OCI-LY7 (cell line): ENCODE results near the gene INPP5B. TPM values are rescaled to one million over a fixed set of nuclear protein-coding genes. Genes with fewer than 3 reads are reported as not detected.

Source experiments
- BruUV-seq: library from RNA; stranded (reverse); fragments of 400-500 nt; replicated peaks from 2 replicates; lab custom pipeline; 2021; lab: Mats Ljungman, UMichigan
- CTCF ChIA-PET: fragments of 300-600 bp; sonication (Branson Sonifier 250); formaldehyde crosslinking; loops from one replicate; lab custom pipeline; 2022; ENCODE audit warnings: antibody characterized with exemption; ENCODE audit not compliant: unreplicated experiment; lab: Charles Lee
- POLR2A ChIA-PET: fragments of 300-600 bp; sonication (Branson Sonifier 250); formaldehyde crosslinking; loops from one replicate; lab custom pipeline; 2022; ENCODE audit warnings: antibody characterized with exemption; lab: Charles Lee
- DNase-seq: peaks from one replicate; pipeline ENCODE4 v3.0.0-alpha.2; 2015; ENCODE audit warnings: low spot score
- H2AFZ ChIP-seq: fragments of 200-600 bp; sonication (generic), shearing (Covaris generic); 2 replicates; pipeline ENCODE4 v1.6.1; 2014; ENCODE audit warnings: mild to moderate bottlenecking, antibody characterized with exemption, low read length, moderate library complexity
- H3K27ac ChIP-seq: fragments of 200-600 bp; sonication (generic); 2 replicates; pipeline ENCODE4 v1.5.1; 2014; ENCODE audit warnings: mixed run types, low read depth, mild to moderate bottlenecking, moderate library complexity, low read length, inconsistent platforms; ENCODE audit not compliant: poor library complexity, severe bottlenecking
- H3K36me3 ChIP-seq: fragments of 200-600 bp; sonication (generic); 2 replicates; pipeline ENCODE4 v1.6.1; 2014; ENCODE audit warnings: mild to moderate bottlenecking, antibody characterized with exemption, low read length, moderate library complexity, mixed read lengths; ENCODE audit not compliant: insufficient read depth
- H3K4me1 ChIP-seq: fragments of 200-600 bp; sonication (generic); 2 replicates; pipeline ENCODE4 v1.5.1; 2014; ENCODE audit warnings: mild to moderate bottlenecking, low read length; ENCODE audit not compliant: insufficient read depth, poor library complexity, severe bottlenecking
- H3K4me2 ChIP-seq: fragments of 200-600 bp; sonication (generic); 2 replicates; pipeline ENCODE4 v1.6.1; 2014; ENCODE audit warnings: mild to moderate bottlenecking, low read length
- H3K4me3 ChIP-seq: fragments of 200-600 bp; sonication (generic); 2 replicates; pipeline ENCODE4 v1.5.1; 2014; ENCODE audit warnings: mild to moderate bottlenecking, low read depth, low read length; ENCODE audit not compliant: poor library complexity, severe bottlenecking
- H3K79me2 ChIP-seq: fragments of 200-600 bp; sonication (generic); 2 replicates; pipeline ENCODE4 v1.6.1; 2016; ENCODE audit warnings: low read depth, mild to moderate bottlenecking, low read length, moderate library complexity, mixed read lengths; ENCODE audit not compliant: insufficient read depth
- H3K9me2 ChIP-seq: fragments of 200-600 bp; sonication (generic); 2 replicates; pipeline ENCODE4 v1.6.1; 2016; ENCODE audit warnings: mild to moderate bottlenecking, low read length, mixed read lengths; ENCODE audit not compliant: insufficient read depth
- H3K9me3 ChIP-seq: fragments of 200-600 bp; sonication (generic); 2 replicates; pipeline ENCODE4 v1.6.1; 2014; ENCODE audit warnings: mild to moderate bottlenecking, mixed run types, low read length, mixed read lengths
- H4K20me1 ChIP-seq: fragments of 200-600 bp; sonication (generic); 2 replicates; pipeline ENCODE4 v1.6.1; 2014; ENCODE audit warnings: mild to moderate bottlenecking, antibody characterized with exemption, low read length, moderate library complexity, mixed read lengths; ENCODE audit not compliant: insufficient read depth
- EZH2phosphoT487 ChIP-seq: fragments of 200-600 bp; sonication (generic); IDR thresholded peaks from 2 replicates; pipeline ENCODE4 v1.6.1; 2018; ENCODE audit warnings: low read depth, borderline replicate concordance, mild to moderate bottlenecking, mixed run types, antibody characterized with exemption, low read length, moderate library complexity, mixed read lengths
- intact Hi-C: fragments of 100-400 bp; cut with micrococcal nuclease; formaldehyde crosslinking; loops from one replicate; pipeline ENCODE4 v1.10.0; 2022; ENCODE audit not compliant: unreplicated experiment
- total RNA-seq, 2 experiments: library from RNA; depleted of rRNA in 1 of 2; stranded (reverse); fragments of >200 nt in 1 of 2; shearing (Covaris generic) in 1 of 2; gene quantifications; 2 replicates each; pipeline ENCODE4 v1.2.3, GENCODE V29; 2014 to 2022
- TF ChIP-seq, protein P1 (sequence below): fragments of 200-600 bp; sonication (generic); conservative IDR thresholded peaks from 2 replicates; pipeline ENCODE4 v1.5.1; 2014; ENCODE audit warnings: mild to moderate bottlenecking, antibody characterized with exemption, low read length, moderate library complexity, mixed read lengths

Gene INPP5B
- total RNA-seq, 2 experiments from 2014 or later = 49.7 to 63.0 TPM

DNA sequence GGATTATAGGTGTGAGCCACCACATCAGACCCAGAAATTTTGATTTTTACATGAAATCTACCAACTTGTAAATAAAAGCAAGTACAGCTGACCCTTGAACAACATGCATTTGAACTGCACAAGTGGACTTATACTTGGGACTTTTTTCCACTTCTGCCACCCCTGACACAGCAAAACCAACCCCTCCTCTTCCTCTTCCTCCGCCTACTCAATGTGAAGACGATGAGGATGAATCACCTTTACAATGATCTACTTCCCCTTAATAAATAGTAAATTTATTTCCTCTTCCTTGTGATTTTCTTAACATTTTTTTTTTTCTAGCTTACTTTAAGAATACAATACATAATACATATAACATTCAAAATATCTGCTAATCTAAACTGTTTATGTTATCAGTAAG lies 121.3 kb downstream of the INPP5B start:
- Histone ChIP-seq H4K20me1 (no peaks in the 10 kb centered on the region), H3K4me1 (no peaks in the 10 kb centered on the region), H3K79me2 (no peaks in the 10 kb centered on the region), H3K9me2 (no peaks in the 10 kb centered on the region), H3K27ac (no peak overlapping the region), H3K4me3 (no peak overlapping the region), H2AFZ (no peak overlapping the region), H3K36me3 (peaks cover 64% of the 10 kb centered on the region), H3K9me3 (no peaks in the 10 kb centered on the region), H3K4me2 (no peak overlapping the region)
- no peak for DNase-seq
- no TSS peak for BruUV-seq
- POLR2A ChIA-PET = interaction anchor here (1.1 kb wide), 1 partner anchor 9 kb away, joined by 3 read pairs; no protein-coding TSS in a partner anchor
- intact Hi-C loops = no loop called here
- TF ChIP-seq, protein P1, sequence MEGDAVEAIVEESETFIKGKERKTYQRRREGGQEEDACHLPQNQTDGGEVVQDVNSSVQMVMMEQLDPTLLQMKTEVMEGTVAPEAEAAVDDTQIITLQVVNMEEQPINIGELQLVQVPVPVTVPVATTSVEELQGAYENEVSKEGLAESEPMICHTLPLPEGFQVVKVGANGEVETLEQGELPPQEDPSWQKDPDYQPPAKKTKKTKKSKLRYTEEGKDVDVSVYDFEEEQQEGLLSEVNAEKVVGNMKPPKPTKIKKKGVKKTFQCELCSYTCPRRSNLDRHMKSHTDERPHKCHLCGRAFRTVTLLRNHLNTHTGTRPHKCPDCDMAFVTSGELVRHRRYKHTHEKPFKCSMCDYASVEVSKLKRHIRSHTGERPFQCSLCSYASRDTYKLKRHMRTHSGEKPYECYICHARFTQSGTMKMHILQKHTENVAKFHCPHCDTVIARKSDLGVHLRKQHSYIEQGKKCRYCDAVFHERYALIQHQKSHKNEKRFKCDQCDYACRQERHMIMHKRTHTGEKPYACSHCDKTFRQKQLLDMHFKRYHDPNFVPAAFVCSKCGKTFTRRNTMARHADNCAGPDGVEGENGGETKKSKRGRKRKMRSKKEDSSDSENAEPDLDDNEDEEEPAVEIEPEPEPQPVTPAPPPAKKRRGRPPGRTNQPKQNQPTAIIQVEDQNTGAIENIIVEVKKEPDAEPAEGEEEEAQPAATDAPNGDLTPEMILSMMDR = no peak
- TF ChIP-seq EZH2phosphoT487 = no peak
- CTCF ChIA-PET = no interaction called here

DNA sequence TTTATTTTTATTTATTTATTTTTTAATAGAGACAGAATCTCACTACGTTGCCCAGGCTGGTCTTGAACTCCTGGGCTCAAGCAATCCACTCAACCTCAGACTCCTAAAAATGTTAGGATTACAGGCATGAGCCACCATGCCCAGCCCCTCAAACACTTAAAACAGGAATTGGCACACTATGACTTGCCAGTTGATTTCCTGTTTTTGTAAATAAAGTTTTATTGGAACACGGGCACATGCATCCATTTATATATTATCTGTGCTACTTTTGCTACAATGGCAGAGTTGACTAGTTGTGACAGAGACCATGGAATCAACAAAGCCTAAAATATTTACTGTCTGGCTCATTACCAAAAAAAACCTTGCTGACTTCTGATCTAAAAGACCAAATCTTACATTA lies 122.9 kb downstream of the INPP5B start:
- Histone ChIP-seq H3K36me3 (peaks cover 64% of the 10 kb centered on the region), H3K4me2 (no peak overlapping the region)
- BruUV-seq = no TSS peak

More for the DNA sequence above, 122.9 kb downstream of the INPP5B start:
- Histone ChIP-seq H2AFZ (no peak overlapping the region), H3K4me1 (peaks cover 5% of the 10 kb centered on the region), H3K9me3 (no peaks in the 10 kb centered on the region), H4K20me1 (no peaks in the 10 kb centered on the region), H3K9me2 (no peaks in the 10 kb centered on the region), H3K27ac (no peak overlapping the region), H3K79me2 (no peaks in the 10 kb centered on the region), H3K4me3 (no peak overlapping the region)
- ChIA-PET POLR2A (no interaction called here), CTCF (no interaction called here)
- DNase-seq = no peak
- TF ChIP-seq EZH2phosphoT487 = no peak
- TF ChIP-seq, protein P1 = no peak
- intact Hi-C loops = no loop called here
